DOHH2 (cell line): Measurements from ENCODE around the gene VAMP4.
"Not testable (repeated sequence)": the region's sequence is repeated elsewhere in the genome, so short reads cannot be mapped to it uniquely, and the experiment has no call there.

Experiments
- CTCF ChIP-seq: fragments of 200-600 bp; sonication (generic); IDR thresholded peaks from one replicate; pipeline ENCODE4 v1.5.1; 2014; ENCODE audit warnings: antibody characterized with exemption, mild to moderate bottlenecking, low read depth, low read length; ENCODE audit not compliant: poor library complexity, severe bottlenecking
- EZH2phosphoT487 ChIP-seq: fragments of 200-600 bp; sonication (generic); IDR thresholded peaks from 2 replicates; pipeline ENCODE4 v1.6.1; 2017; ENCODE audit warnings: borderline replicate concordance, mild to moderate bottlenecking, antibody characterized with exemption, low read length, moderate library complexity, mixed read lengths

GRCh38 chr1:171693541-171693940, 48.3 kb downstream of the VAMP4 start:
- TF ChIP-seq CTCF, EZH2phosphoT487: not testable (repeated sequence)
